ENCODE data around the gene CRACR2B.

The CRACR2B gene

GRCh38 chr11:870127-870413 lies 42.4 kb downstream of the CRACR2B start:
- DNase-seq: no peak

- DNase-seq: no peak
These were observed 42.7 kb downstream of the CRACR2B start for GRCh38 chr11:870418-870817.

GRCh38 chr11:871472-871871 lies 43.8 kb downstream of the CRACR2B start:
- no peak for DNase-seq

GRCh38 chr11:872799-873198 lies 45.1 kb downstream of the CRACR2B start:
- DNase-seq: no peak

- no peak for DNase-seq
These were observed 46.0 kb downstream of the CRACR2B start for GRCh38 chr11:873706-874105.

GRCh38 chr11:875203-875602 lies 47.5 kb downstream of the CRACR2B start:
- DNase-seq: no peak

- DNase-seq: no peak
These were observed 48.1 kb downstream of the CRACR2B start for GRCh38 chr11:875769-876301.

- peak; percentile 23 for DNase-seq
These were observed 48.8 kb downstream of the CRACR2B start for GRCh38 chr11:876545-876944.

- no peak for DNase-seq
These were observed 49.8 kb downstream of the CRACR2B start for GRCh38 chr11:877565-877964.

GRCh38 chr11:880447-880846 lies 52.7 kb downstream of the CRACR2B start:
- DNase-seq: no peak

Data from NCI-H345 (cell line).